Esophagus squamous epithelium (tissue), 5 donors: ENCODE measurements around the gene CATSPERB. TPM values are rescaled to one million over a fixed set of nuclear protein-coding genes. Genes with fewer than 3 reads are reported as not detected.
A peak's percentile ranks its signal among the peaks of the same experiment; 100 is the strongest.

Experiments used
- DNase-seq: peaks from one replicate; lab custom pipeline; 2025; lab: John Stamatoyannopoulos, UW
- H3K27ac ChIP-seq, 4 donors: fragments of 200-600 bp; sonication (generic); one replicate each; pipeline ENCODE4 v1.5.1; 2016 to 2019; ENCODE audit warnings: mild to moderate bottlenecking in 1 of 4
- H3K27me3 ChIP-seq, 4 donors: fragments of 200-600 bp; sonication (generic); 1 replicate in 3 of 4; 2 replicates in 1 of 4; pipeline versions ENCODE4 v1.5.1 to v1.6.0; 2017 to 2021; ENCODE audit warnings: antibody characterized with exemption in 1 of 4
- H3K36me3 ChIP-seq, 3 donors: fragments of 200-600 bp; sonication (generic); one replicate each; pipeline ENCODE4 v1.5.1; 2016 to 2019
- H3K4me1 ChIP-seq, 3 donors: fragments of 200-600 bp; sonication (generic); one replicate each; pipeline ENCODE4 v1.5.1; 2017 to 2019
- H3K4me3 ChIP-seq, 4 donors: fragments of 200-600 bp; sonication (generic); 1 replicate in 3 of 4; 2 replicates in 1 of 4; pipeline ENCODE4 v1.5.1; 2016 to 2019; ENCODE audit warnings: mild to moderate bottlenecking in 2 of 4, moderate library complexity in 1 of 4
- H3K9me3 ChIP-seq, 3 donors: fragments of 200-600 bp; sonication (generic); one replicate each; pipeline ENCODE4 v1.5.1; 2016 to 2019
- CTCF ChIP-seq, 6 experiments: fragments of 450-650 bp in 4 of 6; fragments of 200-600 bp in 2 of 6; sonication (generic) in 2 of 6; IDR thresholded peaks; one replicate each; pipeline ENCODE4 v1.5.1; 2016 to 2019; ENCODE audit warnings: antibody characterized with exemption in 6 of 6, mild to moderate bottlenecking in 4 of 6, moderate library complexity in 4 of 6
- POLR2A ChIP-seq, 4 donors: fragments of 450-650 bp; IDR thresholded peaks; one replicate each; pipeline ENCODE4 v1.6.1; 2017; ENCODE audit warnings: antibody characterized with exemption in 4 of 4, mild to moderate bottlenecking in 4 of 4, moderate library complexity in 3 of 4
- WGBS, 2 donors: methylation state at CpG; one replicate each; pipeline ENCODE4 v1.1.5; 2018; 5-methylcytosine and 5-hydroxymethylcytosine counted together
- intact Hi-C: fragments of 100-400 bp; cut with DNase I; formaldehyde crosslinking; loops from one replicate; pipeline ENCODE4 v1.15.0; 2022
- total RNA-seq, 4 donors: library from RNA; depleted of rRNA; stranded (reverse); fragments of >200 nt; gene quantifications; one replicate each; pipeline ENCODE4 v1.1.0, GENCODE V29; 2016
- donor health status: DM: yes; HTN: yes; CAD: no.

CATSPERB gene
- total RNA-seq, 4 donors from 2014 or later = 0.82 to 1.6 (median 0.99) TPM

- H3K27ac ChIP-seq = peak overlapping the region in 2 of 4 donors; percentile 23 to 53
- DNase-seq = no peak
Measured at GRCh38 chr14:91755570-91756295, 23.8 kb upstream of the CATSPERB start.

GRCh38 chr14:91754819-91755218 lies 22.9 kb upstream of the CATSPERB start:
- no peaks in the 10 kb centered on the region for H3K27me3 ChIP-seq
- H3K36me3 ChIP-seq = peaks cover 0 to under 1% (median 0%) of the 10 kb centered on the region in 3 donors
- no peak for TF ChIP-seq CTCF (IDR thresholded peaks at IDR 0.05)
- TF ChIP-seq POLR2A (IDR thresholded peaks at IDR 0.05) = no peak
- no peak overlapping the region for H3K4me3 ChIP-seq
- WGBS, 2 donors = 8% methylated on average over 1 of the region's 1 CpG
- peaks cover 0 to 1% (median 0%) of the 10 kb centered on the region in 3 donors for H3K9me3 ChIP-seq
- DNase-seq = no peak
- intact Hi-C loops = no loop called here
- peaks cover 0 to 33% (median 3%) of the 10 kb centered on the region in 3 donors for H3K4me1 ChIP-seq
- peak overlapping the region in 2 of 4 donors; percentile 32 to 53 for H3K27ac ChIP-seq

More at GRCh38 chr14:91755570-91756295, 23.8 kb upstream of the CATSPERB start:
- TF ChIP-seq CTCF (IDR thresholded peaks at IDR 0.05) = no peak
- Histone ChIP-seq H3K4me3 (no peak overlapping the region), H3K9me3 (peaks cover 0 to 10% (median 0%) of the 10 kb centered on the region in 3 donors), H3K36me3 (peaks cover 0 to 10% (median 0%) of the 10 kb centered on the region in 3 donors), H3K4me1 (peaks cover 0 to 33% (median 3%) of the 10 kb centered on the region in 3 donors), H3K27me3 (no peaks in the 10 kb centered on the region)
- 16 to 22% methylated on average over 4 of the region's 4 CpGs for WGBS, 2 donors
- intact Hi-C loops = no loop called here

- Histone ChIP-seq H3K27ac (no peak overlapping the region), H3K36me3 (no peaks in the 10 kb centered on the region), H3K4me3 (no peak overlapping the region), H3K4me1 (peaks cover 0 to 33% (median 3%) of the 10 kb centered on the region in 3 donors), H3K9me3 (no peaks in the 10 kb centered on the region), H3K27me3 (no peaks in the 10 kb centered on the region)
- no peak for DNase-seq
- WGBS, 2 donors = 67 to 83% methylated on average over 1 of the region's 1 CpG
- TF ChIP-seq CTCF (IDR thresholded peaks at IDR 0.05) = no peak
- no peak for TF ChIP-seq POLR2A (IDR thresholded peaks at IDR 0.05)
- intact Hi-C loops = no loop called here
Measured at GRCh38 chr14:91754185-91754584, 22.3 kb upstream of the CATSPERB start.

- Histone ChIP-seq H3K36me3 (no peaks in the 10 kb centered on the region), H3K27ac (peak overlapping the region in 2 of 4 donors; percentile 23 to 39), H3K4me3 (no peak overlapping the region), H3K27me3 (no peaks in the 10 kb centered on the region), H3K9me3 (no peaks in the 10 kb centered on the region), H3K4me1 (peaks cover 0 to 33% (median 3%) of the 10 kb centered on the region in 3 donors)
- intact Hi-C loops = no loop called here
- DNase-seq = no peak
- 68 to 77% methylated on average over 3 to 4 of the region's 4 CpGs for WGBS, 2 donors
- TF ChIP-seq CTCF (IDR thresholded peaks at IDR 0.05) (no peak), POLR2A (IDR thresholded peaks at IDR 0.05) (no peak)
Measured at GRCh38 chr14:91753501-91754128, 21.7 kb upstream of the CATSPERB start.

GRCh38 chr14:91752961-91753360 lies 21.1 kb upstream of the CATSPERB start:
- Histone ChIP-seq H3K36me3 (no peaks in the 10 kb centered on the region), H3K27me3 (no peaks in the 10 kb centered on the region), H3K4me3 (no peak overlapping the region), H3K27ac (peak overlapping the region in 3 of 4 donors; percentile 23 to 39 (median 29)), H3K4me1 (peaks cover 0 to 33% (median 3%) of the 10 kb centered on the region in 3 donors), H3K9me3 (no peaks in the 10 kb centered on the region)
- intact Hi-C loops = no loop called here
- WGBS, 2 donors = 63 to 64% methylated on average over 1 of the region's 1 CpG
- DNase-seq = no peak
- TF ChIP-seq POLR2A (IDR thresholded peaks at IDR 0.05) = no peak
- no peak for TF ChIP-seq CTCF (IDR thresholded peaks at IDR 0.05)
